HUDEP-2 (cell line): ENCODE results near the gene C5AR2.
A peak's percentile ranks its signal among the peaks of the same experiment; 100 is the strongest.
"Not testable (repeated sequence)": the region's sequence is repeated elsewhere in the genome, so short reads cannot be mapped to it uniquely, and the experiment has no call there.

Experiments
- DNase-seq, 76 experiments: peaks; one replicate each; lab custom pipeline; 2025; ENCODE audit not compliant: unreplicated experiment in 76 of 76; lab: John Stamatoyannopoulos, UW

The C5AR2 gene

GRCh38 chr19:47322058-47322457 is 9.9 kb upstream of the C5AR2 start:
- DNase-seq = no peak

GRCh38 chr19:47323409-47323808 is 8.6 kb upstream of the C5AR2 start:
- no peak for DNase-seq

GRCh38 chr19:47323872-47324271 is 8.1 kb upstream of the C5AR2 start:
- DNase-seq = no peak

GRCh38 chr19:47324502-47324901 is 7.5 kb upstream of the C5AR2 start:
- DNase-seq = no peak

- DNase-seq = no peak
Measured at GRCh38 chr19:47330466-47330869, 1.5 kb upstream of the C5AR2 start.

GRCh38 chr19:47331490-47331889 is 485 bp upstream of the C5AR2 start:
- DNase-seq = no peak

- DNase-seq = peak in 69 of 76 experiments; percentile 23 to 88 (median 68)
Measured at GRCh38 chr19:47336765-47337718, 5.1 kb downstream of the C5AR2 start.

GRCh38 chr19:47339196-47339880 is 7.4 kb downstream of the C5AR2 start:
- DNase-seq = no peak

- no peak for DNase-seq
Measured at GRCh38 chr19:47340477-47341208, 8.7 kb downstream of the C5AR2 start.

- DNase-seq = no peak
Measured at GRCh38 chr19:47341734-47342133, 9.8 kb downstream of the C5AR2 start.

GRCh38 chr19:47343194-47343802 is 11.3 kb downstream of the C5AR2 start:
- DNase-seq = no peak

- no peak for DNase-seq
Measured at GRCh38 chr19:47344425-47344824, 12.4 kb downstream of the C5AR2 start.

- not testable (repeated sequence) for DNase-seq
Measured at GRCh38 chr19:47346024-47346423, 14.0 kb downstream of the C5AR2 start.

GRCh38 chr19:47348819-47349795 is 17.1 kb downstream of the C5AR2 start, which contains the start of gene DHX34:
Gene DHX34, plus strand, starts transcription at chr19:47349315. Its CDS starts 3,716 bp downstream, at chr19:47353031.
- DNase-seq = peak in 75 of 76 experiments; percentile 91 to 100 (median 99)

GRCh38 chr19:47350630-47351029 is 18.7 kb downstream of the C5AR2 start:
- no peak for DNase-seq

GRCh38 chr19:47351548-47351947 is 19.6 kb downstream of the C5AR2 start:
- DNase-seq = peak in 41 of 76 experiments; percentile 8 to 70 (median 38)

GRCh38 chr19:47352095-47352494 is 20.1 kb downstream of the C5AR2 start:
- DNase-seq = peak in 7 of 76 experiments; percentile 12 to 39 (median 26)

- no peak for DNase-seq
Measured at GRCh38 chr19:47353307-47353712, 21.3 kb downstream of the C5AR2 start.

GRCh38 chr19:47356900-47357299 is 24.9 kb downstream of the C5AR2 start:
- no peak for DNase-seq
